HEK293T (cell line): Measurements from ENCODE around the gene BLOC1S6.

Experiments
- CTCF ChIA-PET: fragments of 350-600 bp; formaldehyde crosslinking; extraction: SDS; loops from one replicate; lab custom pipeline; 2021; ENCODE audit warnings: antibody characterized with exemption, inconsistent platforms; lab: Yijun Ruan, JAX
- POLR2A ChIA-PET: fragments of 350-600 bp; formaldehyde crosslinking; extraction: SDS; loops from one replicate; lab custom pipeline; 2020; ENCODE audit warnings: antibody characterized with exemption, inconsistent platforms; lab: Yijun Ruan, JAX
- DNase-seq: peaks from one replicate; pipeline ENCODE4 v3.0.0; 2012; ENCODE audit warnings: mixed read lengths; ENCODE audit errors: extremely low spot score
- ARNT ChIP-seq: fragments of 450-650 bp; IDR thresholded peaks from 2 replicates; pipeline ENCODE4 v1.6.1; 2017; ENCODE audit warnings: mild to moderate bottlenecking
- BHLHE40 ChIP-seq: fragments of 450-650 bp; IDR thresholded peaks from 2 replicates; pipeline ENCODE4 v1.6.1; 2016; ENCODE audit warnings: mild to moderate bottlenecking, moderate library complexity, borderline replicate concordance
- CTBP1 ChIP-seq: fragments of 450-650 bp; IDR thresholded peaks from 2 replicates; pipeline ENCODE4 v1.6.1; 2016; ENCODE audit warnings: borderline replicate concordance
- ELF4 ChIP-seq: fragments of 450-650 bp; IDR thresholded peaks from 2 replicates; pipeline ENCODE4 v1.6.1; 2017; ENCODE audit warnings: antibody characterized with exemption
- FOXA1 ChIP-seq: fragments of 450-650 bp; IDR thresholded peaks from 2 replicates; pipeline ENCODE4 v1.6.1; 2016; ENCODE audit warnings: mild to moderate bottlenecking
- FOXK2 ChIP-seq: fragments of 450-650 bp; IDR thresholded peaks from 2 replicates; pipeline ENCODE4 v1.6.1; 2016; ENCODE audit warnings: mild to moderate bottlenecking
- FOXM1 ChIP-seq: fragments of 450-650 bp; IDR thresholded peaks from 2 replicates; pipeline ENCODE4 v1.6.1; 2017; ENCODE audit warnings: mild to moderate bottlenecking, borderline replicate concordance
- HDGF ChIP-seq: fragments of 450-650 bp; IDR thresholded peaks from 2 replicates; pipeline ENCODE4 v1.6.1; 2017; ENCODE audit warnings: antibody characterized with exemption, borderline replicate concordance
- L3MBTL2 ChIP-seq: fragments of 450-650 bp; conservative IDR thresholded peaks from 2 replicates; pipeline ENCODE4 v1.6.1; 2016; ENCODE audit warnings: mild to moderate bottlenecking
- LEF1 ChIP-seq: fragments of 450-650 bp; IDR thresholded peaks from 2 replicates; pipeline ENCODE4 v1.6.1; 2017; ENCODE audit warnings: mild to moderate bottlenecking, borderline replicate concordance
- NFRKB ChIP-seq: fragments of 450-650 bp; IDR thresholded peaks from 2 replicates; pipeline ENCODE4 v1.6.1; 2016; ENCODE audit warnings: mild to moderate bottlenecking, moderate library complexity
- PKNOX1 ChIP-seq: fragments of 450-650 bp; IDR thresholded peaks from 2 replicates; pipeline ENCODE4 v1.6.1; 2016
- SP1 ChIP-seq: fragments of 450-650 bp; IDR thresholded peaks from 2 replicates; pipeline ENCODE4 v1.6.1; 2017
- SUZ12 ChIP-seq: fragments of 450-650 bp; IDR thresholded peaks from 2 replicates; pipeline ENCODE4 v1.6.1; 2016; ENCODE audit warnings: mild to moderate bottlenecking
- TARDBP ChIP-seq: fragments of 450-650 bp; IDR thresholded peaks from 2 replicates; pipeline ENCODE4 v1.6.1; 2016
- ZNF384 ChIP-seq: fragments of 450-650 bp; IDR thresholded peaks from 2 replicates; pipeline ENCODE4 v1.6.1; 2016

The BLOC1S6 gene

GRCh38 chr15:45634432-45635190 is 47.4 kb downstream of the BLOC1S6 start, which contains the start of gene SQOR:
SQOR (plus strand) TSS chr15:45635029; CDS start chr15:45658924, 23,895 bp downstream.
- no peak for TF ChIP-seq FOXK2
- ChIA-PET CTCF (no interaction called here), POLR2A (no interaction called here)
- no peak for DNase-seq

- peak; percentile 11 for DNase-seq
- ChIA-PET POLR2A (no interaction called here), CTCF (no interaction called here)
- TF ChIP-seq SUZ12 = no peak
- TF ChIP-seq NFRKB = no peak
- TF ChIP-seq TARDBP = no peak
- no peak for TF ChIP-seq ELF4
- TF ChIP-seq LEF1 = no peak
- TF ChIP-seq CTBP1 = no peak
- no peak for TF ChIP-seq FOXK2
- TF ChIP-seq ZNF384 = no peak
- no peak for TF ChIP-seq L3MBTL2
- TF ChIP-seq FOXM1 = no peak
- no peak for TF ChIP-seq BHLHE40
These were observed 48.0 kb downstream of the BLOC1S6 start for GRCh38 chr15:45635191-45635638.

- ChIA-PET CTCF (no interaction called here), POLR2A (no interaction called here)
- no peak for DNase-seq
These were observed 48.6 kb downstream of the BLOC1S6 start for GRCh38 chr15:45635763-45636292.

GRCh38 chr15:45637141-45637540 is 50.0 kb downstream of the BLOC1S6 start:
- ChIA-PET POLR2A (no interaction called here), CTCF (no interaction called here)
- no peak for DNase-seq
- TF ChIP-seq SUZ12 = no peak
- TF ChIP-seq TARDBP = no peak

More at GRCh38 chr15:45635763-45636292, 48.6 kb downstream of the BLOC1S6 start:
- TF ChIP-seq FOXA1 (no peak), SP1 (no peak), L3MBTL2 (no peak), FOXK2 (no peak), PKNOX1 (no peak)

GRCh38 chr15:45637552-45638033 is 50.4 kb downstream of the BLOC1S6 start:
- TF ChIP-seq CTBP1 (no peak), FOXA1 (no peak), TARDBP (no peak), BHLHE40 (no peak), HDGF (no peak), ELF4 (no peak), L3MBTL2 (no peak), PKNOX1 (no peak), ZNF384 (no peak), SP1 (no peak), ARNT (no peak), LEF1 (no peak), NFRKB (no peak), FOXK2 (no peak), SUZ12 (no peak), FOXM1 (no peak)
- ChIA-PET POLR2A (no interaction called here), CTCF (no interaction called here)
- DNase-seq = no peak

GRCh38 chr15:45640616-45641015 is 53.4 kb downstream of the BLOC1S6 start:
- ChIA-PET CTCF (no interaction called here), POLR2A (no interaction called here)
- DNase-seq = no peak
- TF ChIP-seq CTBP1 = no peak
- TF ChIP-seq SP1 = no peak
- no peak for TF ChIP-seq L3MBTL2
- TF ChIP-seq ZNF384 = no peak
- TF ChIP-seq TARDBP = no peak
- no peak for TF ChIP-seq PKNOX1
- no peak for TF ChIP-seq FOXM1
- TF ChIP-seq ARNT = no peak
- no peak for TF ChIP-seq LEF1
- TF ChIP-seq FOXK2 = no peak
- TF ChIP-seq BHLHE40 = no peak
- no peak for TF ChIP-seq ELF4
- TF ChIP-seq NFRKB = no peak
- TF ChIP-seq HDGF = no peak
- no peak for TF ChIP-seq FOXA1
- TF ChIP-seq SUZ12 = no peak
